HuH-7.5 (cell line): ENCODE measurements around the gene CXorf58.

Experiments used
- DNase-seq: peaks from one replicate; pipeline ENCODE4 v3.0.0; 2011; ENCODE audit warnings: low spot score

The CXorf58 gene

DNA sequence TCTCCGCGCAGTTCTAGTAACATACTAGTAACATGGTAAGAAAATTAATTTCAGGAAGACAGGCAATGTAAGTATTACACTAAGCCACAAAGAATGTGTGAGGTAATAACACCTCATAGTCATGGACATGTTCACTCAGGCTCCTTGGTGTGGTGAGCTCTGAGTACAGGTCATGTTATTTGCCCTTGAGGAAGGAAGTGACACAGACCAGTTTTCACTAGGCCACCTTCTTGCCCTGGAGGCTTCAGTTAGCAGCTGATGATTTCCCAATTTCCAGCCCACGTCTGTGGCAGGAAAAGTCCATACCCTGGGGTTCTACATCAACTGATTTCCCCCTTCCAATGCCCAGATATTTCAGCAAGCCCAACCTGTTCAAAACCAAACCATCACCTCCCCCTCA, 6.7 kb upstream of the CXorf58 start:
- DNase-seq, result no peak

DNA sequence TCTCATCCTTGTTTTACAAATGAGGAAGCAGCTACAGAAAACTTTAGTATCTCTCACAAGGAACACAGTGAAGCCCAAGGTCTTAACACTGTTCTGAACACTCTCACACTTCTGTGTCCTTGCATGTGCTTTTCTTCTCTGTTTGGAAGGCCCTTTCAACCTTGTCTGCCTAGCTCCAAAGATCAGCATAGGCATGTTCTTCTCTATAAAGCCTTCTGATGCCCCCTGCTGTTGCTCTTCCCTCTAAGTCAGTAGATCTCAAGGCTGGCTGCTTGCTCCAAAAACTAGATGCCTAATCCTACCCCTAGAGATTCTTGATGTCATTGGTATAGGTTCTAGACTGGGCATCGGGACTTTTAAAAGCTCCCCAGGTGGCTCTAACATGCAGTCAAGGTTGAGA, 6.0 kb upstream of the CXorf58 start:
- peak; percentile 32 for DNase-seq

DNA sequence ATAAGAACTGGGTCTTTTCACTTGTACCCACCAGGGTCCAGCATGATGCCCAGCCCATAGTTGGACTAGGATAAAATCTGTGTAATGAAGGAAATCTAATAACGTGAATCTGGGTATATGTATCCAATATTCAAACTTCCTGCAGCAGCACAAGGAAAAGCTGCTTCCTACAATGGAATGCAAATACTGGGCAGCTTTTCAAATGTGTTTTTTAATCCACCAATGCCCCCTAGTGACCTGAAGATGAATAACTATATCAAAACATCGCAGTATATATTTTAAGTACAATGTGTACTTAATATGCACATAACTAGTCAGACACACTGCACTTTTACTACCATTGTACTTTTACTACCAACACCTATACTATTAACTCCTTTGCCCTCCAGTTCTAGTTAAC, 5.4 kb upstream of the CXorf58 start:
- DNase-seq, result peak; percentile 23

DNA sequence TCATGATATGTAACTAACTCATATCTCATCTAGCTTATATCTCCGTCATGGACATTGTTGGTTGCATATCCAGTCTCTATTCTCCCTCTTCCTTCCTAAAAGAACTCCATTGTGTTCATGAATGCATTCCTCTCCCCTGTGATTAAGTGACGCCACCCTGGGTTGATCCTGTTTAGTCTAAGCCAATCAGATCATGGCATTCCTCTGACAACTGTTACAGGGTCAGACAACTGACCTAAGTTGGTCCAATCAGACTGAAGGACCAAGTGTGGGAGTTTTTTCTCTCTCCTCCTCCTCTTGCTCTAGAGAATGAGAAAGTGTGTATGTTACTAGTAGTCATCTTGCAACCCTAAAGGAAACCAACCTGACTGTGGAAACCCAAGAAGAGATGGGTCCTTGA, 3.7 kb upstream of the CXorf58 start:
- DNase-seq, result no peak

DNA sequence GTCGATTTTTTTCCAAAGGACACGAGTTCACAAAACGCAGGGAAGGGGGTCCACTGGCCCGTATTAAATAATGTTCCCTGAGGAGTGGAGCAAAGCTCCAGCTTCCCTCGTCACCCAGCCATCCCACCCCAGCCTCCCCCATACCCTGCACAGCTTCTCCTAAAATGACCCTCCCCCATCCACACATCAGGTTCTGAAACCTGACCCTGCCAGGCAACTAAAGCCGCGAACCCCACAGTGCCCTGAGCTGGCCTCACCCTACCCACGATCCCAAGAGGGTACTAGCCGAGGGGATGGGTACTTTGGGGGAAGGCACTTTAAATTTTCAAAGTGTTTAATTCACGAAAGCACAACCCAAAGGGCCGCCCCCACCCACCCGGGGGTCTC, 702 bp upstream of the CXorf58 start:
- DNase-seq, result no peak

DNA sequence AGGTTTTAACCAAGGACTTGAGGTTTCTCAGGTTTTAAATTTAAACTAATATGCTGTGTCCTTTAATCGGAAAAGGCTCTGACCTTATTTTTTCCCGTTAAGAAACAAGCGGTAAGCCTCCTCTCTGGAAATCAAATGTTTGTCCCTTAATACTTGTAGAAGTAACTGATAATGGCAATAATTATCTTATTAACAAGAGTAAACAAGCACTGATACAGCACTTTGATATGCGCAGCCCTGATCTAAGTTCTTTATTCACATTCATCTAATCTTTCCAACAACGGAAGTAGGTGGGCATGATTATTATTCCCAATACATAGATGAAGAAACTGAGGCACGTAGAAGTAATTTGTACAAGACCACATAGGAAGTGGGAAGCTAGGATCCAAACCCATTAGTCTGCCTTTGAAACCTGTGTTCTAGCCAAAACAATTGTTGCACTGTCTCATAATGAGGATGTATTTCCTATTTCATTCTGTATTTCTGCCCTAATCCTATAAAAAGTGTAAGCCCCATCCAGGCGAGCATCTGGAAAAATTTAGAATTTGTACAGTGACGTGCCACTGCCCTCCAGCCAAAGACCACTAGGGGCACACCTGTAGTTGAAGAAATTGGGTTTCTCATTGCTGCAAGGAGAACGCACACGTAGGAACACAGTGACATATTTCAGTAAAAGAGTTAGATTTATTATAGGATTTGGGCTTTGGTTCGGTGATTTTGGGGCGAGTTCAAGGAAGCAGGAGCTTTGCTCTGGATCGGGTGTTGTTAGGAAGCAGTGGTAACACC, 606 bp downstream of the CXorf58 start:
- DNase-seq, result no peak

DNA sequence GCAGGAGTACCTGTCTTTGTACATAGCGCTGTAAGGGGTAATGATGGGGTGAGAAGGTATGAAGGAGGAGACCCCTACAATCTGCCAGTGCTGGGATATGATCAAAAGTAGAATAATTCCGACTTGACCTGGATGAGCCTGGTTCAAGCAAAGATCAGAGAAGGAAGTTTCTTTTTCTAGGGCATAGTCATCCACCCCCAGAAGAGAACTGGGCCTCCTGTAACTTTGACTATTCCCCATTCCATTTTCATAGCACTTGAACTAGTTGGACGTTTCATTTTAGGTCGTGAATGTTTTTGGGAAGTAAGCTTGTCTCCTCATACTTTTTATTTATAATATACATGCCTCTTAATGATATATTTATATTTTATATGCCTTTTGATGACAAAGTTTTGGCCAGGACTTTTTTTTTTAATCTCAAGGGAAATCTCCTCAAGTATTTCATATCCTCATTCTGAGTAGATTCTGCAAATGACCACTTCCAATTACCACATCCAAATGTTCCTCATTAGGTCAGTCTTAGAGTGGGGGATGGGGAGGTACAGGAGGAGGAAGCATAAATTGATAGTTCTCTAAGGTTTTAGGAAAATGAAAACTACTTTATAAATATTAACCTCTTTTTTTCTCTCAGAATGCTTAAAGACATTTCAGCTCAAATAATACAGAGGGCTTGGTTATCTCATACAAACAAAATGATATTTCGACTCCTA, 3.5 kb downstream of the CXorf58 start:
- DNase-seq, result no peak

DNA sequence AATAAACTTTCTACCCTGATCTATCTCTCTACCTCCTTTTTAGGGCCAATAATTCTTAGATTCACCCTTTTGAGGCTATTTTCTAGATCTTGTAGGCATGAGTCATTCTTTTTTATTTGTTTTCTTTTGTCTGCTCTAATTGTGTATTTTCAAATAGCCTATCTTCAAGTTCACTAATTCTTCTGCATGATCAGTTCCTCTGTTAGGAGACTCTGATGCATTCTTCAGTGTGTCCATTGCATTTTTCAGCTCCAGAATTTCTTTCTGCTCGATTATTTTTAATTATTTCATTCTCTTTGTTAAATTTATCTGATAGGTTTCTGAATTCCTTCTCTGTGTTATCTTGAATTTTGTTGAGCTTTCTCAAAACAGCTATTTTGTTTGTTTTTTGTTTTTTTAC, 11.3 kb downstream of the CXorf58 start:
- no peak for DNase-seq

DNA sequence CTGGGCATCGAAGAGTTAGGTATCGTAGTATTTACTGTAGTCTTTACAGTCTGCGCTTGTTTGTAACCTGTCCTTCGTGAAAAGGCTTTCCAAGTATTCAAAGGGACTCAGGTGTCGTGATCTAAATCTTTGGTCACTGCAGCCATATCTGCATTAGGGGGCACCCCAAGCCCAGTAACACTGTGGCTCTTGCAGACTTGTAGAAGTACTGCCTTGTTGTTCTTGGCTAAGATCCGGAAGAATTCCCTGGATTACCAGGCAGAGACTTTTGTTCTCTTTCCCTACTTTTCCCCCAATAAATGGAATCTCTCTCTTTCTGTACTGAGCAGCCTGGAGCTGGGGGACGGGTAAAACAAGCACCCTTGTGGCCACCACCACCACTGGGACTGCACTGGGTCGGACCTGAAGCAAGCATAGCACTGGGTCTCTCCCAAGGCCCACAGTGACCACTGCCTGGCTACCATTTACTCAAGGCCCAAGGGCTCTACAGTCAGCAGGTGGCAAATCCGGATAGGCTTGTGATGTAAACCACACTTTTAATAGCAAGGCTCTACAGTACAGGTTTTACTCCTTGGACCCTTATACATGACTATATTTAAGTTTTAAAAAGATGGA, 12.0 kb downstream of the CXorf58 start:
- DNase-seq, result no peak

DNA sequence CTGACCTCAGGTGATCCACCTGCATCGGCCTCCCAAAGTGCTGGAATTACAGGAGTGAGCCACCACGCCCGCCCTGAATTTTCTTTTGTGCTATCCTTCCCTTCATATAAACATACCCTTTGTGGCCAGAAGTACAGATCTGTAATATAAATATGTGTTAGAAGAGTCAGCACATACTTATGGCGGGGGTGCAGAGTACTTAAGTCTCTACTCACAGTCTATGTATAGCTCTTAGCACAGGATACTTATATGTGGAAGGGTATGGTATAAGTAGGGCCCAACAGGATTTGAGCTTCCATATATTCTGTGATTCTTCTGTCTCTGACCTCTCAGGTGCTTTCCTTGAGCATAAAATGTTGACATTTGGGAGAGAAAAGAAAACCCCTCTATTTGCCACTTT, 18.2 kb downstream of the CXorf58 start:
- no peak for DNase-seq

DNA sequence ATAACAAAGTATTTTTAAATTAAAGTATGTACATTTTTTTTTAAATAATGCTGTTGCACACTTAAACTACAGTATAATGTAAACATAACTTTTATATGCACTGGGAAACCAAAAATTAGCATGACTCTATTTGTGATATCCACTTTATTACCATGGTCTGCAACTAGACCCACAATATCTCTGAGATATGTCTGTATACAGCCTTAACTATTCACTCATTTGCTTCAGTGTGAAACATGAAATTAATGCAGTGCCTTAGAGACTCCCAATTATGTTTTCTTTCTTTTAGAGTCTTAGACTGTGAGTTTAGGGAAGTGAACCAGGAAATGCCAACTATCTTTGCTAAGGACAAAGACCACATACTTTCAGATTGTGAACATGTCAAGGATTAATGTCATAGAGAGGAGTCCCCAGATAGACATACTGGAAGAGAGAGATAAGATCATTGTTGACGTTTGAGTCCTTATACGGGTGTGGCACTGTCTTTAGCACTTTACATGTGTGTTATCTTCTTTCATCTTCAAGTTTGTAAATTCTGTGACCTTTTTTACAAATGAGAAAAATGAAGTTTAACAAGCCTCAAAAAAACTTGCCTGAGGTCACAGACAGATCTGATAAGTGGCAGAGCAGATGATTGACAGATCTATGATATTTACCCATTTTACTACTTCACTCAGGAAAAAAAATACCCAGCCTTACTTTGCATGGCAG, 23.2 kb downstream of the CXorf58 start:
- DNase-seq, result no peak

DNA sequence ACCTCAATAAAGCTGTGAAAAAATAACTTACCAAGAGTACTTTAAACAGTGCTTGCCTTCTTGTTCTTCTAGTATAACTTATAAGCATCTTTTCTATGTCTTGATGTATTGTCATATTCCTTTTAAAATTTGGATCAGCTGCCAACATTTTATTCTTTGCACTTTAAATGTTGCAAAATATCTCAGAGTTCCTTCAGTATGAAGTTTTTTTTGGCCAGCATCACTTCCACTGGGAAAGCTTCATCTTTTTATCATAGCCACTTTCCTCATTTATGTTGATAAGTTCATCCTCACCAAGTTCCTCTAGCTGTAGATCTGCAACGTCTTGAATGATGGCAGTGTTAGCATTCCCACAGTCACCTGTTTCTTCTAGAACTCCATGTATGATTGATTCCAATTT, 24.2 kb downstream of the CXorf58 start:
- DNase-seq, result no peak

DNA sequence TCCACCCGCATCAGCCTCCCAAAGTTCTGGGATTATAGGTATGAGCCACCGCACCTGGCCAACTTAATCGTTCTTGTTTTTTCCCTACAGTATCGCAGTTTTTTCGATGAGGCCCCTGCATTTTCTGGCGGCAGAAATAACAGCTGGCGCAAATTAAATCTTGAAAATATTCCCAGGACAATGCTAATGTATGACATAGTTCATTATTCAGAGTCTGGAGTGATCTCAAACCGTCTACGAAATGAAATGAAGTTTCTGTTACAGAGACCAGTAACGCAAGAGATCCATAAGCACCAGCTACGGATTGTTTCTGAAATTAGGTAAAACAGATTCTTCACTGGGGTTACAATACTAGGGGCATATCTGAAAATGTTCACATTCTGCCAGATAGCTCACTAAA, 27.3 kb downstream of the CXorf58 start:
- no peak for DNase-seq

DNA sequence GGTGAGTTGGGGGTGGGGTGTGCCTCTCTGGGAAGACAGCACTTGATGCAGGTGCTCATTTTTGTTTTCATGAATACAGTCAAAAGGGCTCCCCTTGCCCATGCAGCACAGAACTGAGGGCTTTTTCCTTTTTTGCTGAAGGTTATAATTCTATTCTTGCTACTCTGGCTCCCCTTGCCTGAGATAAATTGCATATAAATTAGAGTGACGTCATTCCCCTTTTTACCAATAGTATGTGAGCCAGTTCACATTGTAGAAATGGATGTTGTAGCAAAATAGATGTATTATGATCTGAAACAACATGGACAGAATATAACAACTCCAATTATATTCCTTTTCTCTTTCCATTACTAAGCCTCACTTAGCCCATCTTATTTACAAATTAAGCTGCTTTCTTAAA, 28.4 kb downstream of the CXorf58 start:
- no peak for DNase-seq

DNA sequence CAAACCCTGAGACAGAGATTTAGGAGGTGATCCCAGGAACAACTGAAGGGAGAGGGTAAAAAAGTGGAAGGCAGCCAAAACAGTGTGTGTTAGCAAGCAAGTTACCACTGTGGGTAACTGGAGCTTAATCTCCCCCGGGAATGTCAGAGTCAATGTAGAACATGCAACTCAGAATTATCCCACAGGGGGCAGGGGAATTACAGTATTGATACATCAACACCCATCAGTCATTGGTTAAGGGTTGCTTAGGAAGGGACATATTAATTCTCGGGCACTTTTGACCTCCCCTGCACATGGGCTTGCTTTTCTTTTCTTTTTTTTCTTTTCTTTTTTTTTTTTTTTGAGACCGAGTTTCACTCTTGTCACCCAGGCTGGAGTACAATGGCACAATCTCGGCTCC, 29.3 kb downstream of the CXorf58 start:
- DNase-seq, result no peak

DNA sequence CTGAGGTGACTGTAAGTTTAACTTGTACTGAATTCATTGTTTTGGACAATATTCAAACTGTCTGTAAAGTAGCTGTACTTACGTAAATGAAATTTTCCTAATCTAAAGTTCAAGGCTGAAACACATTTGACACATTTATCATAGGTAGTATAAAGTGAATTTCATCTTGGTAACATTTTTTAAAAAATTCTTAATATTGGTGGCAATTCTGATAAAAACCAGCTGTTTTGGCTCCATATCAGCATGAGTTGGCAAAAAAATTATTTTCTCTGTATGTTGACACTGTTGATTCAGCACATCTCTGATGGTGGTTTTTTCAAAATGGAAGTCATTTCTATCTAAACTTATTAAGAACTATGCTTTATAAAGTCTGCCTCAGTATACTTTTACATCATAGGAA, 30.9 kb downstream of the CXorf58 start:
- DNase-seq, result no peak

DNA sequence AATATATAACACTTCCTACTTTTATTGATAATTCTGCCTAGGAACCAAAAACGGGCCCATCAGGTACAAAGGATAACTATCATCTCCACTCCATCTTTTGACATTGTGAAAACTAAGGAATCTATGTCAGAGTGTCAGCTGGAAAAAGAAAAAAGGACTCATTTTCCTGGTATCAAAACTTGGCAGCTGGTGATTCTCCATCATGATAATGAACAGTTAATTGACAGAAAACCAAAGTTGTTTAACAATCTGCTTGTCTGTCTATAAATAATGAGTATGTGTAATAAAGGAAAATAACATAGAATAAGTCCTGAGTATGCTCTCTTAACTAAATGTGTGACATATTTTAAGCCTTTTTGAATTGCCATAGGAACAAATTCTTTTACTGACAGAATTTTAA, 31.4 kb downstream of the CXorf58 start:
- no peak for DNase-seq

DNA sequence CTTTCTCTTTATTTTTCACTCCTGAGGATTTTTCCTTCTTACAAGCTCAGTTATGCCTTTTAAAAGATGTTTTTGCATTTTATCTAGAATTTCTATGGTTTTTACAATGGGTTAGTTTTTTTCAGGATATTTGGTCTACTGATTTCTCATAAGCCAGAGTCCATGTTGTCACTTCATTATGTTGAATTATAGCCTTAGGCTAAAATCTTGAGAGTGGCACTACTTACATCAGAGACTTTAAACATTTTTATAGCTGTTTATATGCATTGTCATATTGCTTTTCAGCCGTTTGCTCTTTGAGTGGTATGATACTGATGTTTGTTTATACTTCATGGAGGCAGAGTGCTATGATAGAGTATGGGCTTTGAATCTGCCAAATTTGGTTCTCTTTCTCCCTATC, 36.4 kb downstream of the CXorf58 start:
- DNase-seq, result no peak

DNA sequence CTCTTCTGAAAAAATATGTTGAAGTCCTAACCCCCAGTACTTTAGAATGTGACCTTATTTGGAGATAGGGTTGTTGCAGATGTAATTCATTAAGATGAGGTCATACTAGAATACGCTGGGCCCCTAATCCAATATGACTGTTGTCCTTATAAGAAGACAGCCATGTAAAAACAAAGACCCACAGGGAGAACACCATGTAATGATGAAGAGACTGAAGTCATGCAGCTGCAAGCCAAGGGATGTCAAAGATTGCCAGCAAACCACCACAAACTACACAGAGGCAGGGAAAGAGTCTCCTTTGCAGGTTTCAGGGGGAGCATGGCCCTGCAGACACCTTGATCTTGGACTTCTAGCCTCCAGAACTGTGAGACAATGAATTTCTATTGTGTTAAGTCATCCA, 37.4 kb downstream of the CXorf58 start:
- no peak for DNase-seq

DNA sequence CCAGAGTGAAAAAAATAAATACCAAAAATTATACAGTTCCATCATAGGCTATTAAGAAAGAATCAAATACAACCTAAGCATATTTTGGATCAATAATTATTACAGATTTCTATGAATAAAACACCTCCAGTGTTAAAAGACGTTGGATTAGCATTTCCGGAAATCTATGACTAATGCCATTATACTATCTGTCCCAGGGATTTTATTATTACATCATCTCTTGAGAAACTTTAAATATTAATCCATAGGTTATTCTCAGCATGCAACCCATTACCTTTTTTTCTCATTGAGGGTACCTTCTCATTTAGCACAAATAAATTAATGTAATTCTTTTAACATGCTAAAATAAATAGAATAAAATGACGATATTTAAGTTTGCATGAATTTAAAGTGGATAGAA, 44.6 kb downstream of the CXorf58 start:
- DNase-seq, result no peak

DNA sequence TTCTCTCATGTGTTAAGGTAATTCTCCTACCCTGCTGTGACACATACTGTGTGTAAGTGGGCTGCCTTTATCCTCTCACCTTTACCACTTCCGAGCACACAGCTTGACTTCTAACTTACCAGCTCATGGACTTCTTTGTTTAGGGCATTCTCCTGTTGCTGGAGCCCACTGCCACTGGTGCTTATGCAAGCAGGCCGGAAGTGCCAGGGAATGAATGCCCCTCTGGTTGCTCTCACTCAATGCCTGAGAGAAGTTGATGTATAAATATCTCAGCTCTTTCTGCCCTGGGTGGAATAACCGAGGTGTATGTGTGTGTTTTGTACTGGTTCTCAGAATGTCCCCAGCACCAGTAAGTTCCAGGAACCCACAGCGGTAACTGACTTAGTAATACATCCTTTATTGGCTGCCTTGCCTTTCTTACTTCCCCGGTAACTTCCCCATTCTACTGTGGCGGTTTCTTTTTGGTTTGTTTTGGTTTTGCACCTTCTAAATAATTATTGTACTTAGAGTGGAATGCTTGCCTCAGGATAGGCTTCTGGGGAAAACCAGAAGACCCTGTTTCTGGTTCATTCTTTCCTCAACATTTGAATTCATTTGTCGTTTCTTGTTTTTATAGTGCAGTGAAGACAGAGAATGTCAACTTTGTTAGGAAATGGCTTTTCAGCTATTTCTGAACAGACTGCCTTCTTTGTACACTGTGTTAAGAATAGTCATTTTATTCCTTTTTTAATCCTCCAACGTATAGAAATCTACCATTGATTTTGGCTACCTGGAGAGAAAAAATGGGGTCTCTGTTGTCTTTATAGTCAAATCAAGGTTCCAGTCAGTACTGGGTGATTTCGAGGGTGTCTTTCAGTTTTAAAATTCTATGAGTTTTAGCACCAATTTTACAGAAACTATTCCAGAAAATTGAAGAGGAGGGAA, 45.4 kb downstream of the CXorf58 start:
- DNase-seq, result no peak

DNA sequence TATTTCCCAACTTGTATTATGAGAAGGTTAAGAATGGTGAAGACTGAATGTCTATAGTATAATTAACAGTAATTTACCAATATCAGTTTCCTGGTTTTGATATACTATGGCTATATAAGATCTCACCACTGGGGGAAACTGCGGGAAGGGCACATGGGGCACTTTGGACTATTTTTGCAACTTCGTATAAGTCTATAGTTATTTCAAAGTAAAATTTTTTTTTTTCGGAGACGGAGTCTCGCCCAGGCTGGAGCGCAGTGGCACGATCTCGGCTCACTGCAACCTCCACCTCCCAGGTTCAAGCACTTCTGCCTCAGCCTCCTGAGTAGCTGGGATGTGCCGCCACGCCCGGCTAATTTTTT, 46.1 kb downstream of the CXorf58 start:
- no peak for DNase-seq
